Osteoblast (primary cell): ENCODE data around the gene AGBL4. TPM values are rescaled to one million over a fixed set of nuclear protein-coding genes. Genes with fewer than 3 reads are reported as not detected.

Source experiments
- DNase-seq: peaks from one replicate; pipeline ENCODE4 v3.0.0; 2011; ENCODE audit warnings: low spot score, mixed read lengths; ENCODE audit not compliant: insufficient read length; ENCODE audit errors: missing footprints
- H2AFZ ChIP-seq: 2 replicates; pipeline ENCODE4 v1.6.0; 2011; ENCODE audit warnings: mild to moderate bottlenecking, low read length
- H3K27ac ChIP-seq: 2 replicates; pipeline ENCODE4 v1.5.1; 2011; ENCODE audit warnings: mild to moderate bottlenecking, low read depth, low read length, moderate library complexity
- H3K27me3 ChIP-seq: 2 replicates; pipeline ENCODE4 v1.6.0; 2012; ENCODE audit warnings: mild to moderate bottlenecking, control low read depth, inconsistent platforms, low read length, moderate library complexity; ENCODE audit not compliant: insufficient read depth
- H3K36me3 ChIP-seq: 2 replicates; pipeline ENCODE4 v1.5.1; 2011; ENCODE audit warnings: mild to moderate bottlenecking, low read length, control low read depth, moderate library complexity; ENCODE audit not compliant: insufficient read depth
- H3K4me1 ChIP-seq: 2 replicates; pipeline ENCODE4 v1.5.1; 2011; ENCODE audit warnings: mild to moderate bottlenecking, low read length, control low read depth, moderate library complexity; ENCODE audit not compliant: insufficient read depth
- H3K4me2 ChIP-seq: 2 replicates; pipeline ENCODE4 v1.6.0; 2011; ENCODE audit warnings: mild to moderate bottlenecking, low read length; ENCODE audit not compliant: insufficient read depth
- H3K4me3 ChIP-seq: fragments of 200-600 bp; sonication (generic); 3 replicates; pipeline ENCODE4 v1.5.1; 2012; ENCODE audit warnings: mild to moderate bottlenecking, low read length, inconsistent platforms; ENCODE audit not compliant: insufficient read depth
- H3K79me2 ChIP-seq: 2 replicates; pipeline ENCODE4 v1.6.0; 2012; ENCODE audit warnings: mild to moderate bottlenecking, low read length, control low read depth, inconsistent platforms; ENCODE audit not compliant: insufficient read depth
- H3K9me3 ChIP-seq: 2 replicates; pipeline ENCODE4 v1.5.1; 2011; ENCODE audit warnings: low read depth, low read length, control low read depth
- H4K20me1 ChIP-seq: 2 replicates; pipeline ENCODE4 v1.6.0; 2012; ENCODE audit warnings: mild to moderate bottlenecking, low read length, control low read depth; ENCODE audit not compliant: insufficient read depth
- CTCF ChIP-seq: IDR thresholded peaks from 2 replicates; pipeline ENCODE4 v1.5.1; 2011; ENCODE audit warnings: mild to moderate bottlenecking, low read depth, low read length, moderate library complexity; ENCODE audit errors: extremely low read depth
- total RNA-seq: library from RNA; depleted of rRNA; stranded (reverse); fragments of >200 nt; gene quantifications from 2 replicates; pipeline ENCODE4 v1.2.3, GENCODE V29; 2012

The AGBL4 gene
- total RNA-seq, 1 donor: not detected

GRCh38 chr1:48999321-48999720 is 1024.4 kb downstream of the AGBL4 start:
- Histone ChIP-seq H4K20me1 (no peaks in the 10 kb centered on the region), H3K4me2 (no peak overlapping the region), H2AFZ (no peak overlapping the region), H3K27me3 (no peaks in the 10 kb centered on the region), H3K27ac (no peak overlapping the region), H3K4me3 (no peak overlapping the region), H3K79me2 (no peaks in the 10 kb centered on the region), H3K36me3 (no peaks in the 10 kb centered on the region), H3K9me3 (no peaks in the 10 kb centered on the region), H3K4me1 (no peaks in the 10 kb centered on the region)
- DNase-seq: no peak
- no peak for TF ChIP-seq CTCF

GRCh38 chr1:48996311-48996710 is 1027.4 kb downstream of the AGBL4 start:
- Histone ChIP-seq H3K79me2 (no peaks in the 10 kb centered on the region), H3K4me3 (no peak overlapping the region), H3K36me3 (no peaks in the 10 kb centered on the region), H4K20me1 (no peaks in the 10 kb centered on the region), H3K4me2 (no peak overlapping the region), H2AFZ (no peak overlapping the region), H3K9me3 (no peaks in the 10 kb centered on the region), H3K27ac (no peak overlapping the region), H3K4me1 (no peaks in the 10 kb centered on the region), H3K27me3 (no peaks in the 10 kb centered on the region)
- TF ChIP-seq CTCF: no peak
- DNase-seq: no peak

- no peaks in the 10 kb centered on the region for H4K20me1 ChIP-seq
- no peak for TF ChIP-seq CTCF
- DNase-seq: no peak
- H3K4me3 ChIP-seq: no peak overlapping the region
- no peak overlapping the region for H2AFZ ChIP-seq
- no peaks in the 10 kb centered on the region for H3K9me3 ChIP-seq
- no peak overlapping the region for H3K4me2 ChIP-seq
- no peak overlapping the region for H3K27ac ChIP-seq
- H3K36me3 ChIP-seq: no peaks in the 10 kb centered on the region
- no peaks in the 10 kb centered on the region for H3K27me3 ChIP-seq
- H3K4me1 ChIP-seq: no peaks in the 10 kb centered on the region
- H3K79me2 ChIP-seq: no peaks in the 10 kb centered on the region
Observed at GRCh38 chr1:48988633-48989197, 1035.0 kb downstream of the AGBL4 start.

GRCh38 chr1:48979940-48980339 is 1043.8 kb downstream of the AGBL4 start:
- no peaks in the 10 kb centered on the region for H3K9me3 ChIP-seq
- TF ChIP-seq CTCF: no peak
- no peaks in the 10 kb centered on the region for H3K36me3 ChIP-seq

More at GRCh38 chr1:48979940-48980339, 1043.8 kb downstream of the AGBL4 start:
- H3K4me2 ChIP-seq: no peak overlapping the region
- H3K79me2 ChIP-seq: no peaks in the 10 kb centered on the region
- H3K27me3 ChIP-seq: no peaks in the 10 kb centered on the region
- H2AFZ ChIP-seq: no peak overlapping the region
- DNase-seq: no peak
- no peak overlapping the region for H3K27ac ChIP-seq
- H3K4me1 ChIP-seq: no peaks in the 10 kb centered on the region
- H3K4me3 ChIP-seq: no peak overlapping the region
- H4K20me1 ChIP-seq: no peaks in the 10 kb centered on the region
